Kidney epithelial cell (primary cell): ENCODE data around the gene TKT. TPM values are rescaled to one million over a fixed set of nuclear protein-coding genes. Genes with fewer than 3 reads are reported as not detected.

Experiments used
- DNase-seq: peaks from one replicate; pipeline ENCODE4 v3.0.0-alpha.2; 2010; ENCODE audit warnings: low read depth
- H3K27me3 ChIP-seq: 2 replicates; pipeline ENCODE4 v1.6.0; 2011; ENCODE audit warnings: low read length; ENCODE audit not compliant: control insufficient read depth, insufficient read depth
- H3K36me3 ChIP-seq: 2 replicates; pipeline ENCODE4 v1.5.1; 2011; ENCODE audit warnings: low read length; ENCODE audit not compliant: control insufficient read depth, insufficient read depth
- H3K4me3 ChIP-seq: 2 replicates; pipeline ENCODE4 v1.5.1; 2011; ENCODE audit warnings: low read depth, mild to moderate bottlenecking, control low read depth, low read length
- total RNA-seq: library from RNA; depleted of rRNA; stranded (reverse); fragments of >200 nt; gene quantifications from 2 replicates; pipeline ENCODE4 v1.2.3, GENCODE V29; 2015
- TF ChIP-seq, protein P1 (sequence below): IDR thresholded peaks from 2 replicates; pipeline ENCODE4 v1.5.1; 2011; ENCODE audit warnings: mild to moderate bottlenecking, moderate library complexity, low read length, control low read depth, inconsistent platforms; ENCODE audit not compliant: insufficient read depth, poor library complexity, severe bottlenecking

Gene TKT
- total RNA-seq, 1 donor from 2014 or later, result 373 TPM

- H3K36me3 ChIP-seq, result peaks cover 29% of the 10 kb centered on the region
- DNase-seq, result no peak
- H3K27me3 ChIP-seq, result no peaks in the 10 kb centered on the region
- no peak overlapping the region for H3K4me3 ChIP-seq
- TF ChIP-seq, protein P1, sequence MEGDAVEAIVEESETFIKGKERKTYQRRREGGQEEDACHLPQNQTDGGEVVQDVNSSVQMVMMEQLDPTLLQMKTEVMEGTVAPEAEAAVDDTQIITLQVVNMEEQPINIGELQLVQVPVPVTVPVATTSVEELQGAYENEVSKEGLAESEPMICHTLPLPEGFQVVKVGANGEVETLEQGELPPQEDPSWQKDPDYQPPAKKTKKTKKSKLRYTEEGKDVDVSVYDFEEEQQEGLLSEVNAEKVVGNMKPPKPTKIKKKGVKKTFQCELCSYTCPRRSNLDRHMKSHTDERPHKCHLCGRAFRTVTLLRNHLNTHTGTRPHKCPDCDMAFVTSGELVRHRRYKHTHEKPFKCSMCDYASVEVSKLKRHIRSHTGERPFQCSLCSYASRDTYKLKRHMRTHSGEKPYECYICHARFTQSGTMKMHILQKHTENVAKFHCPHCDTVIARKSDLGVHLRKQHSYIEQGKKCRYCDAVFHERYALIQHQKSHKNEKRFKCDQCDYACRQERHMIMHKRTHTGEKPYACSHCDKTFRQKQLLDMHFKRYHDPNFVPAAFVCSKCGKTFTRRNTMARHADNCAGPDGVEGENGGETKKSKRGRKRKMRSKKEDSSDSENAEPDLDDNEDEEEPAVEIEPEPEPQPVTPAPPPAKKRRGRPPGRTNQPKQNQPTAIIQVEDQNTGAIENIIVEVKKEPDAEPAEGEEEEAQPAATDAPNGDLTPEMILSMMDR, result no peak
Measured at GRCh38 chr3:53226841-53227407, 28.9 kb downstream of the TKT start.

GRCh38 chr3:53226142-53226840 lies 29.5 kb downstream of the TKT start:
- DNase-seq, result no peak
- TF ChIP-seq, protein P1, result no peak
- H3K36me3 ChIP-seq, result peaks cover 29% of the 10 kb centered on the region
- no peak overlapping the region for H3K4me3 ChIP-seq
- no peaks in the 10 kb centered on the region for H3K27me3 ChIP-seq

DNA sequence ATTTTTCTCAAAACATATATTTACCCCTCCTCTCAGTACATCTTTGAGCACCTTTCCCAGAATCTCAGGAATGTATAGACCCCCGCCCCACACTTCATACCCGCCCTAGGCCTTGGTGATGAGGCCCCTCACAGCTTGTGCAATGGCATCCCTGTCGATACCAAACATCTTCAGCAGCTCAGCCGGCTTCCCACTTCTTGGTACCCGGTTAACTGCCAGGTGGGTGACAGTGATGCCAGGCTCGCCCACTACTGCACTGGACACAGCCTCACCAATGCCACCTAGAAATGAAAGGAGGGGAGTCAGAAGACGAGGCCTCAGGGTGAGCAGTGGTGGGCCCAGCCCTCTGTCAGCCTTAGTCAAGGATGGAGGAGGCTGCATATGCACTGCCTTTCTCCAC lies 30.2 kb downstream of the TKT start:
- TF ChIP-seq, protein P1, result no peak
- H3K27me3 ChIP-seq, result no peaks in the 10 kb centered on the region
- H3K36me3 ChIP-seq, result peaks cover 25% of the 10 kb centered on the region
- no peak for DNase-seq
- H3K4me3 ChIP-seq, result no peak overlapping the region

GRCh38 chr3:53225181-53225580 lies 30.6 kb downstream of the TKT start:
- no peak for DNase-seq
- TF ChIP-seq, protein P1, result no peak
- no peaks in the 10 kb centered on the region for H3K27me3 ChIP-seq
- H3K36me3 ChIP-seq, result peaks cover 21% of the 10 kb centered on the region
- no peak overlapping the region for H3K4me3 ChIP-seq

DNA sequence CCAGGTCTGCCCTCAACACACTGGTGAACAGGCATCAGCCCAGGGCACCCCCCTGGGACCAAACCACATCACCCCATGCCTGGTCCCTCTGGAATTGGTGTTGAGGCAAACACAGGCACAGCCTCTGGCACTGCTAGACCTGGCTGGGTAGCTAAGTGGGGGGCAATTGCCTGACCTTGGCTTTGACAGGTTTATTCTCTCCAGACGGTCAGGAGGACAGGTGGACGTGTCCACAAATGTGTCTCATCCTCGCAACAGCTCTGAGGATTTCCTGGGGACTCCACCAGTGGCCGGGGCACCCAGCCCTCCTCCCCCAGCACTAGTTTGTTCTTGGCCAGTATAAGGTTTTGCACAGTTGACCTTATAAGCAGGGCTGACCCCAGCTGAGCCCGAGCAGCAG lies 31.3 kb downstream of the TKT start:
- no peak overlapping the region for H3K4me3 ChIP-seq
- peaks cover 19% of the 10 kb centered on the region for H3K36me3 ChIP-seq
- no peaks in the 10 kb centered on the region for H3K27me3 ChIP-seq
- DNase-seq, result no peak
- TF ChIP-seq, protein P1, result no peak

- DNase-seq, result no peak
- no peaks in the 10 kb centered on the region for H3K27me3 ChIP-seq
- TF ChIP-seq, protein P1, result no peak
- no peak overlapping the region for H3K4me3 ChIP-seq
- H3K36me3 ChIP-seq, result peaks cover 15% of the 10 kb centered on the region
Measured at GRCh38 chr3:53224026-53224425, 31.8 kb downstream of the TKT start.
